HCT116 (cell line): Measurements from ENCODE around the gene DPF3. TPM values are rescaled to one million over a fixed set of nuclear protein-coding genes. Genes with fewer than 3 reads are reported as not detected.

ENCODE experiments used
- ATAC-seq: fragments of 200-7000 bp; cut with Tn5 transposase; 2 replicates; pipeline ENCODE4 v1.9.1; 2020; ENCODE audit warnings: mild to moderate bottlenecking, moderate library complexity
- BruUV-seq: library from RNA; stranded (reverse); fragments of 400-500 nt; replicated peaks from 2 replicates; lab custom pipeline; 2021; lab: Mats Ljungman, UMichigan
- CTCF ChIA-PET: fragments of 300-600 bp; sonication (Branson Sonifier 250); formaldehyde crosslinking; loops from one replicate; lab custom pipeline; 2021; ENCODE audit warnings: antibody characterized with exemption; lab: Charles Lee
- POLR2A ChIA-PET: fragments of 300-600, 350-600 bp; sonication (Branson Sonifier 250); formaldehyde crosslinking; loops from one replicate; lab custom pipeline; 2021; ENCODE audit warnings: antibody characterized with exemption; lab: Charles Lee
- RAD21 ChIA-PET, 2 experiments: fragments of 300-600 bp; sonication (Branson Sonifier 250); formaldehyde crosslinking; loops; one replicate each; lab custom pipeline; 2023; ENCODE audit warnings: low total read pairs in 2 of 2; ENCODE audit not compliant: uncharacterized antibody in 2 of 2, unreplicated experiment in 2 of 2, low non-redundant PET in 1 of 2; lab: Charles Lee
- DNase-seq: peaks from one replicate; pipeline ENCODE4 v3.0.0-alpha.2; 2010; ENCODE audit warnings: low read depth, low spot score
- H2AFZ ChIP-seq: fragments of 200-600 bp; shearing (Covaris generic), sonication (generic); 2 replicates; pipeline ENCODE4 v1.6.1; 2017; ENCODE audit warnings: low read depth, mixed run types, mixed read lengths, antibody characterized with exemption, low read length; ENCODE audit not compliant: poor library complexity, severe bottlenecking
- H3K27ac ChIP-seq: 2 replicates; pipeline ENCODE4 v1.5.1; 2012; ENCODE audit warnings: low read depth, low read length
- H3K27me3 ChIP-seq: fragments of 200-600 bp; sonication (generic); 2 replicates; pipeline ENCODE4 v1.6.1; 2016; ENCODE audit warnings: mixed run types, low read length, mixed read lengths; ENCODE audit not compliant: insufficient read depth
- H3K36me3 ChIP-seq, 2 experiments: fragments of 200-500 bp in 1 of 2; fragments of 200-600 bp in 1 of 2; sonication (Bioruptor generic) in 1 of 2; sonication (generic) in 1 of 2; 2 replicates each; pipeline versions ENCODE4 v1.5.1 to v1.6.1; 2014 to 2016; ENCODE audit warnings: low read length in 2 of 2, inconsistent platforms in 1 of 2, mixed read lengths in 1 of 2, mixed run types in 1 of 2; ENCODE audit not compliant: insufficient read depth in 2 of 2, control insufficient read depth in 1 of 2
- H3K4me1 ChIP-seq, 2 experiments: fragments of 200-600 bp in 1 of 2; sonication (generic) in 1 of 2; 2 replicates each; pipeline versions ENCODE4 v1.5.1 to v1.6.1; 2012 to 2017; ENCODE audit warnings: low read length in 2 of 2, inconsistent platforms in 1 of 2, mild to moderate bottlenecking in 1 of 2, mixed read lengths in 1 of 2, mixed run types in 1 of 2, moderate library complexity in 1 of 2; ENCODE audit not compliant: insufficient read depth in 2 of 2, control insufficient read depth in 1 of 2
- H3K4me2 ChIP-seq: fragments of 200-600 bp; sonication (generic); 2 replicates; pipeline ENCODE4 v1.6.1; 2017; ENCODE audit warnings: mixed run types, low read length, mixed read lengths
- H3K4me3 ChIP-seq, 2 experiments: fragments of 200-600 bp in 1 of 2; sonication (generic) in 1 of 2; replicated peaks in 1 of 2; 2 replicates each; pipeline ENCODE4 v1.5.1; 2011 to 2016; ENCODE audit warnings: low read length in 2 of 2, control low read depth in 1 of 2, low read depth in 1 of 2, mild to moderate bottlenecking in 1 of 2, mixed read lengths in 1 of 2, mixed run types in 1 of 2
- H3K79me2 ChIP-seq: fragments of 200-600 bp; sonication (generic); 2 replicates; pipeline ENCODE4 v1.6.1; 2017; ENCODE audit warnings: mild to moderate bottlenecking, mixed run types, low read length, moderate library complexity, mixed read lengths; ENCODE audit not compliant: insufficient read depth
- H3K9ac ChIP-seq: fragments of 200-600 bp; sonication (generic); 2 replicates; pipeline ENCODE4 v1.6.1; 2016; ENCODE audit warnings: low read length, mixed read lengths
- H3K9me2 ChIP-seq: fragments of 200-600 bp; sonication (generic), shearing (Covaris generic); 2 replicates; pipeline ENCODE4 v1.6.1; 2017; ENCODE audit warnings: mixed run types, mild to moderate bottlenecking, moderate library complexity; ENCODE audit not compliant: insufficient read depth
- H3K9me3 ChIP-seq, 2 experiments: fragments of 200-500 bp in 1 of 2; fragments of 200-600 bp in 1 of 2; sonication (Bioruptor generic) in 1 of 2; sonication (generic) in 1 of 2; 2 replicates each; pipeline ENCODE4 v1.6.1; 2014 to 2017; ENCODE audit warnings: low read length in 2 of 2, mixed read lengths in 2 of 2, inconsistent platforms in 1 of 2, low read depth in 1 of 2, mild to moderate bottlenecking in 1 of 2, mixed run types in 1 of 2, moderate library complexity in 1 of 2; ENCODE audit not compliant: control insufficient read depth in 1 of 2, insufficient read depth in 1 of 2
- H4K20me1 ChIP-seq: fragments of 200-600 bp; sonication (generic), shearing (Covaris generic); 2 replicates; pipeline ENCODE4 v1.6.1; 2017; ENCODE audit warnings: mixed run types, mild to moderate bottlenecking, moderate library complexity; ENCODE audit not compliant: insufficient read depth
- CEBPB ChIP-seq: IDR thresholded peaks from 2 replicates; pipeline ENCODE4 v1.6.1; 2012; ENCODE audit warnings: low read depth
- EZH2 ChIP-seq: fragments of 200-600 bp; sonication (generic); IDR thresholded peaks from 2 replicates; pipeline ENCODE4 v1.6.1; 2017; ENCODE audit warnings: antibody characterized with exemption, mixed run types
- EZH2phosphoT487 ChIP-seq: fragments of 200-600 bp; IDR thresholded peaks from 2 replicates; pipeline ENCODE4 v1.6.1; 2018; ENCODE audit warnings: antibody characterized with exemption, borderline replicate concordance
- intact Hi-C: fragments of 100-400 bp; cut with micrococcal nuclease; formaldehyde crosslinking; loops from 2 replicates; pipeline ENCODE4 v1.10.0; 2022
- total RNA-seq: library from RNA; stranded (reverse); gene quantifications from one replicate; pipeline ENCODE4 v1.2.1, GENCODE V29; 2021; ENCODE audit not compliant: unreplicated experiment
- TF ChIP-seq, protein P1 (sequence below), 3 experiments: fragments of 200-600 bp in 1 of 3; sonication (generic) in 1 of 3; IDR thresholded peaks in 2 of 3; conservative IDR thresholded peaks in 1 of 3; 2 replicates each; pipeline ENCODE4 v1.5.1; 2012 to 2017; ENCODE audit warnings: low read depth in 2 of 3, low read length in 2 of 3, antibody characterized with exemption in 1 of 3, borderline replicate concordance in 1 of 3, control low read depth in 1 of 3, mild to moderate bottlenecking in 1 of 3, mixed read lengths in 1 of 3, mixed run types in 1 of 3, moderate library complexity in 1 of 3; ENCODE audit not compliant: insufficient read depth in 1 of 3
- TF ChIP-seq, protein P2 (sequence below): IDR thresholded peaks from 2 replicates; pipeline ENCODE4 v1.6.1; 2012

DPF3 gene
- total RNA-seq, 1 experiment from 2014 or later: 0.27 TPM

DNA sequence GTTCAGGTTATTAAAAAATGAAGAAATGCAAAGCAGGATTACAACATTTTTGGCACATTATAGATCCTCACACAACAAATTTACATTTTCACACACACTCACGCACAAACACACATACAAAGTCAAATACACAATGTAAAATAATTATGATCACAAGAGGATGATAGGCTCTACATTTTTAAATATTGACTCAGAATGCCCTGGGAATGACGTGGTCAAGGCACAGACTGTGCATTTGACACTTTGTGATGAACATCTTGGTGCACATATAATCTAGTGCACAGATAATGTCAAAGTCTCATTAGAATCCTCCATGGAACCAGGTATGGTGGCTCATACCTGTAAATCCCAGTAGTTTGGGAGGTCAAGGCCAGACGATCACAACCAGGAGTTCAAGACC is 49.4 kb downstream of the DPF3 start:
- RAD21 ChIA-PET: no interaction called here
- Histone ChIP-seq H3K4me1 (no peaks in the 10 kb centered on the region), H3K4me3 (no peak overlapping the region), H3K9ac (no peak overlapping the region)
- ATAC-seq: no peak
- no TSS peak for BruUV-seq
- DNase-seq: no peak
- TF ChIP-seq CEBPB: no peak
- TF ChIP-seq, all 23 proteins: peak for 0
- POLR2A ChIA-PET: no interaction called here
- Histone ChIP-seq H3K9me2 (no peaks in the 10 kb centered on the region), H4K20me1 (no peaks in the 10 kb centered on the region), H3K27me3 (no peaks in the 10 kb centered on the region), H3K36me3 (no peaks in the 10 kb centered on the region), H2AFZ (no peak overlapping the region), H3K79me2 (no peaks in the 10 kb centered on the region), H3K4me2 (no peak overlapping the region), H3K27ac (no peak overlapping the region), H3K9me3 (no peaks in the 10 kb centered on the region)
- CTCF ChIA-PET: no interaction called here
- intact Hi-C loops: no loop called here

DNA sequence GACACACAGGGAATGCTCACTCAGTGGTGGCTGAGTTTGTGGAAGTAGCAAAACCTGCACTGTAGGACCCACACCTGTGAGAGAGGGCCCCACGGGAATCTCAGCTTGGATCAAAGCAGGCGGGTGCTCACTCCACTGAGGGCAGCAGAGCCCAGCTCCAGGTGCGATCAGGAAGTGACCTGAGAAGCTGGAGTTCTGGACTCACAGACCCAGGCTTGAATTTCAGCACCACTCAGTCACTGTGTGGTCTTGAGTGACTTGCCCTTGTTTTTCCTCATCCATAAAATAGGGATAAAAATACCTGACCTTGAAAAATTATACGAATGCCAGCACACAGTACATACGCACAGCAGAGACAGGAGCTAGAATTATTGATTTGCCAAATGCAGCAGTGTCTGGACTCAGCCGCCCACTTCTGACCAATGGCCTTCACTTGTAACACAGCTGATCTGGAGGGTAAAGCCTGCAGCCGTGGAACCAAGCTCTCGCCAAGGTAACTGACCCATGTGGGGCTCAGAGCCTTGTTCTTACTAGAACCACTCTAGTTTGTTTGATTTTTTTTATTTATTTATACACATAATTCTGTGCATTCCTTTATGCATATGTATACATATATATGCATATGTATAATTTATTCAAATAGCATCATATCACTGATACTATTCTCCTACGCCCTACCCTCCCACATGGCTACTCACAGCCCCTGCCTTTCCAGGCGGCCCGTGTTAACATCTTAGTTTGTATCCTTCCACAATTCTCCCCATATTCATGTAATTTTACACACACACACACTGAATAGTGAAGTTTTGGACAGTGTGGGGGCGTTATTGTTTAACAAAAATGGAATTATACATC is 53.9 kb downstream of the DPF3 start:
- BruUV-seq: no TSS peak
- H3K9me3 ChIP-seq: no peaks in the 10 kb centered on the region
- intact Hi-C loops: no loop called here
- DNase-seq (no peak), ATAC-seq (no peak)
- RAD21 ChIA-PET: no interaction called here
- H3K4me3 ChIP-seq: no peak overlapping the region
- no peaks in the 10 kb centered on the region for H3K4me1 ChIP-seq
- TF ChIP-seq CEBPB: no peak
- TF ChIP-seq, protein P1, sequence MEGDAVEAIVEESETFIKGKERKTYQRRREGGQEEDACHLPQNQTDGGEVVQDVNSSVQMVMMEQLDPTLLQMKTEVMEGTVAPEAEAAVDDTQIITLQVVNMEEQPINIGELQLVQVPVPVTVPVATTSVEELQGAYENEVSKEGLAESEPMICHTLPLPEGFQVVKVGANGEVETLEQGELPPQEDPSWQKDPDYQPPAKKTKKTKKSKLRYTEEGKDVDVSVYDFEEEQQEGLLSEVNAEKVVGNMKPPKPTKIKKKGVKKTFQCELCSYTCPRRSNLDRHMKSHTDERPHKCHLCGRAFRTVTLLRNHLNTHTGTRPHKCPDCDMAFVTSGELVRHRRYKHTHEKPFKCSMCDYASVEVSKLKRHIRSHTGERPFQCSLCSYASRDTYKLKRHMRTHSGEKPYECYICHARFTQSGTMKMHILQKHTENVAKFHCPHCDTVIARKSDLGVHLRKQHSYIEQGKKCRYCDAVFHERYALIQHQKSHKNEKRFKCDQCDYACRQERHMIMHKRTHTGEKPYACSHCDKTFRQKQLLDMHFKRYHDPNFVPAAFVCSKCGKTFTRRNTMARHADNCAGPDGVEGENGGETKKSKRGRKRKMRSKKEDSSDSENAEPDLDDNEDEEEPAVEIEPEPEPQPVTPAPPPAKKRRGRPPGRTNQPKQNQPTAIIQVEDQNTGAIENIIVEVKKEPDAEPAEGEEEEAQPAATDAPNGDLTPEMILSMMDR (IDR thresholded peaks at IDR 0.05 in 2 of 3, conservative IDR thresholded peaks at IDR 0.05 in 1 of 3; ENCODE audit: borderline replicate concordance in 1 of 3, insufficient read depth in 1 of 3, low read depth in 2 of 3, low read length in 2 of 3): no peak
- TF ChIP-seq EZH2phosphoT487: no peak
- TF ChIP-seq, protein P2, sequence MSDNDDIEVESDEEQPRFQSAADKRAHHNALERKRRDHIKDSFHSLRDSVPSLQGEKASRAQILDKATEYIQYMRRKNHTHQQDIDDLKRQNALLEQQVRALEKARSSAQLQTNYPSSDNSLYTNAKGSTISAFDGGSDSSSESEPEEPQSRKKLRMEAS: no peak
- TF ChIP-seq EZH2: no peak
- no peaks in the 10 kb centered on the region for H3K79me2 ChIP-seq
- H3K4me2 ChIP-seq: no peak overlapping the region
- CTCF ChIA-PET: no interaction called here
- H3K9me2 ChIP-seq: no peaks in the 10 kb centered on the region
- H3K36me3 ChIP-seq: no peaks in the 10 kb centered on the region
- POLR2A ChIA-PET: no interaction called here
- no peak overlapping the region for H3K9ac ChIP-seq
- no peaks in the 10 kb centered on the region for H4K20me1 ChIP-seq
- H3K27ac ChIP-seq: no peak overlapping the region
- no peaks in the 10 kb centered on the region for H3K27me3 ChIP-seq
- H2AFZ ChIP-seq: no peak overlapping the region
